CD4-positive, alpha-beta T cell (primary cell): ENCODE measurements around the gene MAP3K9. TPM values are rescaled to one million over a fixed set of nuclear protein-coding genes. Genes with fewer than 3 reads are reported as not detected.

ENCODE experiments used
- ATAC-seq: fragments of 200-7000 bp; cut with Tn5 transposase; one replicate; pipeline ENCODE4 v1.10.0; 2022; ENCODE audit warnings: mild to moderate bottlenecking; ENCODE audit not compliant: poor library complexity
- CTCF ChIA-PET: fragments of 350-600 bp; sonication (Branson Sonifier 250); formaldehyde crosslinking; loops from one replicate; lab custom pipeline; 2021; ENCODE audit warnings: antibody characterized with exemption, inconsistent platforms; lab: Charles Lee
- POLR2A ChIA-PET: fragments of 350-600 bp; sonication (Branson Sonifier 250); formaldehyde crosslinking; loops from one replicate; lab custom pipeline; 2021; ENCODE audit warnings: antibody characterized with exemption, inconsistent platforms; lab: Charles Lee
- DNase-seq, 14 experiments: peaks; one replicate each; pipeline ENCODE4 v3.0.0-alpha.2; 2013 to 2020; ENCODE audit warnings: mixed read lengths in 2 of 14
- H3K27ac ChIP-seq, 2 donors: one replicate each; pipeline versions ENCODE4 v1.5.1 to v1.7.0; 2013; ENCODE audit warnings: low read length in 2 of 2, low read depth in 1 of 2, mild to moderate bottlenecking in 1 of 2
- H3K27me3 ChIP-seq, 2 experiments: 1 replicate in 1 of 2; 2 replicates in 1 of 2; pipeline versions ENCODE4 v1.6.1 to v1.7.0; 2013; ENCODE audit warnings: low read length in 2 of 2, control low read depth in 1 of 2, mild to moderate bottlenecking in 1 of 2, moderate library complexity in 1 of 2; ENCODE audit not compliant: insufficient read depth in 2 of 2, control insufficient read depth in 1 of 2
- H3K36me3 ChIP-seq: one replicate; pipeline ENCODE4 v1.6.1; 2013; ENCODE audit warnings: low read length, control low read depth; ENCODE audit not compliant: insufficient read depth
- H3K4me1 ChIP-seq: one replicate; pipeline ENCODE4 v1.6.1; 2013; ENCODE audit warnings: low read length, control low read depth; ENCODE audit not compliant: insufficient read depth
- H3K4me3 ChIP-seq: one replicate; pipeline ENCODE4 v1.5.1; 2013; ENCODE audit warnings: mild to moderate bottlenecking, low read length, moderate library complexity
- H3K9me3 ChIP-seq, 2 experiments: 1 replicate in 1 of 2; 2 replicates in 1 of 2; pipeline versions ENCODE4 v1.6.1 to v1.7.0; 2013; ENCODE audit warnings: low read length in 2 of 2, mild to moderate bottlenecking in 2 of 2, control low read depth in 1 of 2, moderate library complexity in 1 of 2; ENCODE audit not compliant: control insufficient read depth in 1 of 2, insufficient read depth in 1 of 2
- H3K27ac Mint-ChIP-seq: one replicate; pipeline ENCODE4 v1.8.0; 2020; ENCODE audit warnings: mixed read lengths
- H3K27me3 Mint-ChIP-seq: one replicate; pipeline ENCODE4 v1.8.0; 2021; ENCODE audit warnings: mixed read lengths
- H3K36me3 Mint-ChIP-seq: one replicate; pipeline ENCODE4 v1.8.0; 2021; ENCODE audit warnings: low read depth, mixed read lengths
- H3K4me1 Mint-ChIP-seq: one replicate; pipeline ENCODE4 v1.8.0; 2021; ENCODE audit warnings: low read depth, mixed read lengths
- H3K4me3 Mint-ChIP-seq: one replicate; pipeline ENCODE4 v1.8.0; 2020; ENCODE audit warnings: mild to moderate bottlenecking, mixed read lengths
- H3K9me3 Mint-ChIP-seq: one replicate; pipeline ENCODE4 v1.8.0; 2020; ENCODE audit warnings: mixed read lengths
- intact Hi-C, 2 experiments: fragments of 100-400 bp; cut with DNase I in 1 of 2; cut with micrococcal nuclease in 1 of 2; formaldehyde crosslinking; loops; one replicate each; pipeline versions ENCODE4 v1.15.1 to v1.9.0; 2023 to 2025; cut with DNase I, micrococcal nuclease
- total RNA-seq, 174 experiments: library from RNA in 2 of 174; stranded (reverse) in 2 of 174; gene quantifications; one replicate each; pipeline ENCODE4 v1.2.3 and lab custom pipeline; 2021 to 2026
- TF ChIP-seq, protein P1 (sequence below): fragments of 200-600 bp; IDR thresholded peaks from one replicate; pipeline ENCODE4 v1.8.0; 2022; ENCODE audit warnings: antibody characterized with exemption, mild to moderate bottlenecking

MAP3K9 gene
- total RNA-seq, 2 experiments from 2014 or later, result 5.9 to 6.3 TPM

DNA sequence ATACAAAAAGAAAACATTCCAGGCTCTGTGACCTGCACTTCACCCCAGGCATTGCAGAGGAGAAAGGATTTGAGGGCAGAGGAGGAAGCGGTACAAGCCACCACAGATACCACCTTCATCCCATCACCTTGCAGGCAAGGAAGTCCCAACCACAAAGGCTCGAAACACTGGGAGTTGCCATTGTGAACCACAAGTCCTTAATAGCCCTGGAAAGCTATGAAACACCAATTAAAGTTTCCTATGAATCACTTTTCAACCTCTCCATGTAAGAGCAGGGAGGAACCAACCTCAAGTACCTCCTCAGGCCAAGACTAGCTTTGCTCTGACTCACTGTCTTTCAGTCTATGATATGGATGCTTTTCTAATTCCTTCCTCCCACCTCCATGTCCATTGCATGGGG, 27.0 kb downstream of the MAP3K9 start:
- no peak overlapping the region for H3K27ac Mint-ChIP-seq
- H3K27me3 Mint-ChIP-seq, result no peaks in the 10 kb centered on the region
- H3K36me3 Mint-ChIP-seq, result no peaks in the 10 kb centered on the region
- H3K36me3 ChIP-seq, result no peaks in the 10 kb centered on the region
- peaks cover 4% of the 10 kb centered on the region for H3K4me1 ChIP-seq
- H3K9me3 ChIP-seq, result no peaks in the 10 kb centered on the region
- CTCF ChIA-PET, result no interaction called here
- H3K4me3 ChIP-seq, result no peak overlapping the region
- ATAC-seq (peak; percentile 24), DNase-seq (peak in 2 of 14 experiments; percentile 4 to 20)
- H3K4me3 Mint-ChIP-seq, result no peak overlapping the region
- H3K27ac ChIP-seq, result no peak overlapping the region
- POLR2A ChIA-PET, result interaction anchor here (1.4 kb wide), 1 partner anchor 35 kb away, joined by 3 read pairs; no protein-coding TSS in a partner anchor
- no peaks in the 10 kb centered on the region for H3K27me3 ChIP-seq
- TF ChIP-seq, protein P1, sequence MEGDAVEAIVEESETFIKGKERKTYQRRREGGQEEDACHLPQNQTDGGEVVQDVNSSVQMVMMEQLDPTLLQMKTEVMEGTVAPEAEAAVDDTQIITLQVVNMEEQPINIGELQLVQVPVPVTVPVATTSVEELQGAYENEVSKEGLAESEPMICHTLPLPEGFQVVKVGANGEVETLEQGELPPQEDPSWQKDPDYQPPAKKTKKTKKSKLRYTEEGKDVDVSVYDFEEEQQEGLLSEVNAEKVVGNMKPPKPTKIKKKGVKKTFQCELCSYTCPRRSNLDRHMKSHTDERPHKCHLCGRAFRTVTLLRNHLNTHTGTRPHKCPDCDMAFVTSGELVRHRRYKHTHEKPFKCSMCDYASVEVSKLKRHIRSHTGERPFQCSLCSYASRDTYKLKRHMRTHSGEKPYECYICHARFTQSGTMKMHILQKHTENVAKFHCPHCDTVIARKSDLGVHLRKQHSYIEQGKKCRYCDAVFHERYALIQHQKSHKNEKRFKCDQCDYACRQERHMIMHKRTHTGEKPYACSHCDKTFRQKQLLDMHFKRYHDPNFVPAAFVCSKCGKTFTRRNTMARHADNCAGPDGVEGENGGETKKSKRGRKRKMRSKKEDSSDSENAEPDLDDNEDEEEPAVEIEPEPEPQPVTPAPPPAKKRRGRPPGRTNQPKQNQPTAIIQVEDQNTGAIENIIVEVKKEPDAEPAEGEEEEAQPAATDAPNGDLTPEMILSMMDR, result no peak
- H3K9me3 Mint-ChIP-seq, result no peaks in the 10 kb centered on the region
- H3K4me1 Mint-ChIP-seq, result peaks cover 27% of the 10 kb centered on the region
- intact Hi-C loops, result no loop called here

DNA sequence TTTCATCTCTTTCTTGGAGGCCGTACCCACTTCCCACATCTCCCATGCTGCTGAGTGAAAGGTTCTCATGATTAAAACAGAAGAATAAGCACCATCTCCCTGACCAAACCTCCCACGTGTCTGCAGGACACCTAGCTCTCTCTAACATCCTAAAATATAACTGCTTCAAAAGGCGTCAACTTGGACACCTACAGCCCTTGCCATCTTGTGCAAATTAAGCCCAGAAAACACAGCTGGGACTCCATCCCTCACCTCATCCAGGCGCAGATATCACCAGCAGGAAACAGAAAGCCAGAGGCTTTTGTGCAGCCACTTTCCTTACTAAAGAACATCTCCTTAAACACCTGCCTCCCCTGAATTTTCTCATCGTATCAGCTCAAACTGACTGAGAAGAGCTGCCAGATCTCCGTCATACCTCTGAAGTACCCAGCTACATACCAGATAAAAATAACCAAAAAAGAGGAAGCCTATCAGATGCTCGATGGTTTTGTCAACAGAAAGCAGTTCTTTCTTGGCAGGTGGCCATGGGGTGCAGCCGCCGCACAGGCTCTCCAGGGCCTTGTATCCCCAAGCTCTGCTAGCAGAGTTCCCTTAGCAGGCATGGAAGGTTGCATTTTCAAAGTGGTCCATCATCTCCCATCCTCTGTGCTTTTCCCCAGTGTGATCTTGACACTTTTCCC, 28.8 kb downstream of the MAP3K9 start:
- DNase-seq (no peak), ATAC-seq (no peak)
- H3K27ac ChIP-seq, result no peak overlapping the region
- TF ChIP-seq, protein P1, result no peak
- H3K36me3 Mint-ChIP-seq, result no peaks in the 10 kb centered on the region
- CTCF ChIA-PET, result no interaction called here
- H3K4me1 ChIP-seq, result peaks cover 4% of the 10 kb centered on the region
- no peaks in the 10 kb centered on the region for H3K9me3 Mint-ChIP-seq
- H3K27me3 Mint-ChIP-seq, result no peaks in the 10 kb centered on the region
- no peaks in the 10 kb centered on the region for H3K27me3 ChIP-seq
- intact Hi-C loops, result no loop called here
- H3K27ac Mint-ChIP-seq, result no peak overlapping the region
- H3K36me3 ChIP-seq, result no peaks in the 10 kb centered on the region
- no peak overlapping the region for H3K4me3 ChIP-seq
- no peak overlapping the region for H3K4me3 Mint-ChIP-seq
- no peaks in the 10 kb centered on the region for H3K9me3 ChIP-seq
- POLR2A ChIA-PET, result no interaction called here
- peaks cover 27% of the 10 kb centered on the region for H3K4me1 Mint-ChIP-seq

DNA sequence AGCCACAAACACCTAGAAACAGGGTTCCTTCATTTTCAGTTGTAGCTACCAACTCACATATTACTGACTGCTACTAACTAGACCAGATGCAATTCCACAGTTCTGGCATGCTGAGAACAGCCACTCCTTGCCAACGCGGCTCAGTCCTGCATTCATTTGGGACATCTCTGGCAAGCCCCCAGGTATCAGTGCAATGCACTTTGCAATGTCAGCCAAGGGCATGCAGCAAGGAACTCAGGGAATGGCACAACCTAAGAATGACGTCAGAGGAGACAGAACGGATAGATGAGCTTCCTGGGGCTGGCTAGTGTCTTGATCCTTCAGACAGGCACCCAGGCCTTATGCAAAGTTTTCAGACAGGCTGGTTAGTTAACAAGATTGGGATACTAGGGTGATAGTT, 29.6 kb downstream of the MAP3K9 start:
- POLR2A ChIA-PET, result no interaction called here
- DNase-seq, result no peak

More for the DNA sequence above, 29.6 kb downstream of the MAP3K9 start:
- Histone ChIP-seq H3K4me1 (peaks cover 4% of the 10 kb centered on the region), H3K36me3 (no peaks in the 10 kb centered on the region), H3K27ac (no peak overlapping the region), H3K4me3 (no peak overlapping the region), H3K27me3 (no peaks in the 10 kb centered on the region), H3K9me3 (no peaks in the 10 kb centered on the region)
- CTCF ChIA-PET, result no interaction called here
- ATAC-seq, result no peak
- intact Hi-C loops, result no loop called here
- TF ChIP-seq, protein P1, result no peak
- Mint-ChIP-seq H3K27ac (no peak overlapping the region), H3K9me3 (no peaks in the 10 kb centered on the region), H3K4me1 (peaks cover 27% of the 10 kb centered on the region), H3K4me3 (no peak overlapping the region), H3K27me3 (no peaks in the 10 kb centered on the region), H3K36me3 (no peaks in the 10 kb centered on the region)
